HEK293T (cell line): ENCODE results near the gene RAB6B.

Experiments used
- CTCF ChIA-PET: fragments of 350-600 bp; formaldehyde crosslinking; extraction: SDS; loops from one replicate; lab custom pipeline; 2021; ENCODE audit warnings: antibody characterized with exemption, inconsistent platforms; lab: Yijun Ruan, JAX
- POLR2A ChIA-PET: fragments of 350-600 bp; formaldehyde crosslinking; extraction: SDS; loops from one replicate; lab custom pipeline; 2020; ENCODE audit warnings: antibody characterized with exemption, inconsistent platforms; lab: Yijun Ruan, JAX
- DNase-seq: peaks from one replicate; pipeline ENCODE4 v3.0.0; 2012; ENCODE audit warnings: mixed read lengths; ENCODE audit errors: extremely low spot score
- ARNT ChIP-seq: fragments of 450-650 bp; IDR thresholded peaks from 2 replicates; pipeline ENCODE4 v1.6.1; 2017; ENCODE audit warnings: mild to moderate bottlenecking
- BHLHE40 ChIP-seq: fragments of 450-650 bp; IDR thresholded peaks from 2 replicates; pipeline ENCODE4 v1.6.1; 2016; ENCODE audit warnings: mild to moderate bottlenecking, moderate library complexity, borderline replicate concordance
- CTBP1 ChIP-seq: fragments of 450-650 bp; IDR thresholded peaks from 2 replicates; pipeline ENCODE4 v1.6.1; 2016; ENCODE audit warnings: borderline replicate concordance
- ELF4 ChIP-seq: fragments of 450-650 bp; IDR thresholded peaks from 2 replicates; pipeline ENCODE4 v1.6.1; 2017; ENCODE audit warnings: antibody characterized with exemption
- FOXA1 ChIP-seq: fragments of 450-650 bp; IDR thresholded peaks from 2 replicates; pipeline ENCODE4 v1.6.1; 2016; ENCODE audit warnings: mild to moderate bottlenecking
- FOXK2 ChIP-seq: fragments of 450-650 bp; IDR thresholded peaks from 2 replicates; pipeline ENCODE4 v1.6.1; 2016; ENCODE audit warnings: mild to moderate bottlenecking
- FOXM1 ChIP-seq: fragments of 450-650 bp; IDR thresholded peaks from 2 replicates; pipeline ENCODE4 v1.6.1; 2017; ENCODE audit warnings: mild to moderate bottlenecking, borderline replicate concordance
- HDGF ChIP-seq: fragments of 450-650 bp; IDR thresholded peaks from 2 replicates; pipeline ENCODE4 v1.6.1; 2017; ENCODE audit warnings: antibody characterized with exemption, borderline replicate concordance
- L3MBTL2 ChIP-seq: fragments of 450-650 bp; conservative IDR thresholded peaks from 2 replicates; pipeline ENCODE4 v1.6.1; 2016; ENCODE audit warnings: mild to moderate bottlenecking
- LEF1 ChIP-seq: fragments of 450-650 bp; IDR thresholded peaks from 2 replicates; pipeline ENCODE4 v1.6.1; 2017; ENCODE audit warnings: mild to moderate bottlenecking, borderline replicate concordance
- NFRKB ChIP-seq: fragments of 450-650 bp; IDR thresholded peaks from 2 replicates; pipeline ENCODE4 v1.6.1; 2016; ENCODE audit warnings: mild to moderate bottlenecking, moderate library complexity
- SP1 ChIP-seq: fragments of 450-650 bp; IDR thresholded peaks from 2 replicates; pipeline ENCODE4 v1.6.1; 2017
- SUZ12 ChIP-seq: fragments of 450-650 bp; IDR thresholded peaks from 2 replicates; pipeline ENCODE4 v1.6.1; 2016; ENCODE audit warnings: mild to moderate bottlenecking
- TARDBP ChIP-seq: fragments of 450-650 bp; IDR thresholded peaks from 2 replicates; pipeline ENCODE4 v1.6.1; 2016
- ZNF384 ChIP-seq: fragments of 450-650 bp; IDR thresholded peaks from 2 replicates; pipeline ENCODE4 v1.6.1; 2016
- TF ChIP-seq, protein P1 (sequence below): fragments of 450-650 bp; IDR thresholded peaks from 2 replicates; pipeline ENCODE4 v1.6.1; 2016

Gene RAB6B

DNA sequence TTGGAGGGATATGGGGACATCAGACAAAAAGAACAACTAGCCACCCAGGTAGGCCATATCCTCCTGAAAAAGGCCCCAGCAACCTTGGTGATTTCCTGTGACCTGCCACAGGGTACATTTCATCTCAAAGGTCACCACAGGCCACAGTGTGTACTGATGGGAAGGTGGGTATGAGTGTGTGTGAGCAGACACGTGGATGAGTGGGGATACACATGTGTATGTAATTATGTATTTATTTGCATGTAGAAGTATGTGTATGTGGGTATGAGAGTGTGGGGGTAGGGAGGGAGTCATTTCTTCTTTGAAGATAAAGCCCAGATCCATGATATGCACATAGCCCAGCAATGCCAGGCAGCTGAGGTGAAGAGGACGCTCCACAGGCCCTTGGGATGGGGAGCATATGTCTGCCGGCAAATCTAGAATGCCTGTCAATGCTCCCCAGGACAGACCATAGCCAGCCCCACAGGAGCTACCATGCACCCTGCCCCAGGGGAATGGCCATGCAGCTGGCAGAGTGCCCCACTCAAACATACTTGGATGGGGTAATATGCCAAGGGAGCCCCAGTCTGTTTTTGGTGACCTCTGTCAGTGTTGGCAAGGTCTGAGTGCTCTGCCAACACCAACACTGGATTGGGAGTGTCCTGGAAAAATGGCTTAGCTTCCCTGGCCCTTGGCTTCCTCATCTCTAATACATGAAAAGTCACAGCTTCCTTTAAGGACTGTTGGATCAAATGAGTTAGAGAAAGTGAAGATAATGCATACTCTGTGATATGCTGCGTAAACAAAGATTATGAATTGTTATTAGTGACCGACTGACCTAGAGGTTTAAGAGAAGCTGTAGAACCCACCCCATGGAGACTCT lies 42.4 kb downstream of the RAB6B start:
- CTCF ChIA-PET = interaction anchor here (0.7 kb wide), 1 partner anchor 1194 kb away, joined by 3 read pairs; no protein-coding TSS in a partner anchor
- POLR2A ChIA-PET = no interaction called here
- DNase-seq = no peak
- TF ChIP-seq SUZ12 = no peak
- TF ChIP-seq CTBP1 = no peak
- TF ChIP-seq HDGF = no peak
- TF ChIP-seq SP1 = no peak
- TF ChIP-seq, protein P1, sequence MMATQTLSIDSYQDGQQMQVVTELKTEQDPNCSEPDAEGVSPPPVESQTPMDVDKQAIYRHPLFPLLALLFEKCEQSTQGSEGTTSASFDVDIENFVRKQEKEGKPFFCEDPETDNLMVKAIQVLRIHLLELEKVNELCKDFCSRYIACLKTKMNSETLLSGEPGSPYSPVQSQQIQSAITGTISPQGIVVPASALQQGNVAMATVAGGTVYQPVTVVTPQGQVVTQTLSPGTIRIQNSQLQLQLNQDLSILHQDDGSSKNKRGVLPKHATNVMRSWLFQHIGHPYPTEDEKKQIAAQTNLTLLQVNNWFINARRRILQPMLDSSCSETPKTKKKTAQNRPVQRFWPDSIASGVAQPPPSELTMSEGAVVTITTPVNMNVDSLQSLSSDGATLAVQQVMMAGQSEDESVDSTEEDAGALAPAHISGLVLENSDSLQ = no peak
- TF ChIP-seq FOXA1 = no peak
- TF ChIP-seq TARDBP = no peak
- no peak for TF ChIP-seq FOXM1
- TF ChIP-seq L3MBTL2 = no peak
- TF ChIP-seq FOXK2 = no peak
- no peak for TF ChIP-seq NFRKB
- TF ChIP-seq ELF4 = no peak
- no peak for TF ChIP-seq LEF1
- no peak for TF ChIP-seq ZNF384
- TF ChIP-seq BHLHE40 = no peak
- TF ChIP-seq ARNT = no peak

DNA sequence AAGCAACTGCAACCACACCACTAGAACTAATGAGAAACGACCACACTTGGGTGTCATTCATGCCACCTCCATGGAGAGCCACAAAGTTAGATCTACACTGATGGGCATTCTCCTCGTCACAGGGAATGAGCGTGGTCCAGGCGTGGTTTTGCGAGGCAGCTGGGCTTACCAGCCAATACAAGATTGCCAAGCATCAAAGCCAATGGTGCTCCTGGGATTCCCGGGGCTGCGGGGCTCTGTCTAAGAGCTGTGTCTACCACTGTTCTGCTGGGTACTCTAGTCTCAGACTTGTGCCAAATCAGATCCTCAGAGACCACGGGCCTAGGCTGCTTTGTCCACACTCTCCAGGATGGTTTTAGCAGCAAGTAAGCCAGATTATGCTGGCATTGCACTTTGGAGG lies 43.8 kb downstream of the RAB6B start:
- POLR2A ChIA-PET = no interaction called here
- CTCF ChIA-PET = no interaction called here
- no peak for TF ChIP-seq BHLHE40
- no peak for TF ChIP-seq FOXM1
- TF ChIP-seq LEF1 = no peak
- TF ChIP-seq SUZ12 = no peak
- no peak for TF ChIP-seq FOXK2
- no peak for TF ChIP-seq CTBP1
- TF ChIP-seq NFRKB = no peak
- TF ChIP-seq TARDBP = no peak
- no peak for TF ChIP-seq HDGF
- TF ChIP-seq, protein P1 = no peak
- TF ChIP-seq ARNT = no peak
- TF ChIP-seq FOXA1 = no peak
- no peak for TF ChIP-seq ELF4
- TF ChIP-seq SP1 = no peak
- TF ChIP-seq ZNF384 = no peak
- TF ChIP-seq L3MBTL2 = no peak
- no peak for DNase-seq

DNA sequence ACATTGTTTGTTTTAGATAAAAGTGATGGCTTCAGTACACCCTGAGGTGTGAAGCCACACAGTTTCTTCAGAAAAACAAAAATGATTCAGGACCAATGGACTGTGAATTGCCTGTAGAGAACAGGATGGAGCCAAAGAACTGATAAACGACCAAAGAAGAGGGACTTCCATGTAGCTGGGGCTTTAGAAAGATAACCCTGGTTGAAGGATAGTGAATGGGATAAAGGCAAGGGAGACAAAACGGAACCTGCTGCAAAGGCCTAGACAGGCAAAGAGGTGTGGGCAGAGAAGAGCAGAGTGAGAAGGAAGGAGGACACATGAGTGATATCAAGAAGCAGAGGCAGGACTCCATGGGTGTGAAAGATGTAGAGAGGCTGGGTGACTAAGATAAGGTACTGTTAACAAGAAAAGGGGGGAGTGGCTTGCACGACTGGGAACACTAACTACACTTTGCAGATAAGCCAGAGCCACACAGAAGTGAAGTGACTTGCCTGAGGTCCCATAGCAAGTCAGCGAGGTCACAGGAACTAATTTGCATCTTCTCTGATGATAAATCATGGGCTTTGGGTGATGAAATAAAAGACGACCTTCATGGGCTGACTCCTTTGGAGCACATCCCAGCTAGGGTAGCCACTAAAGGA lies 44.3 kb downstream of the RAB6B start:
- POLR2A ChIA-PET = no interaction called here
- CTCF ChIA-PET = interaction anchor here (0.6 kb wide), 1 partner anchor 82 kb away, joined by 7 read pairs; no protein-coding TSS in a partner anchor
- no peak for DNase-seq
- TF ChIP-seq CTBP1 (no peak), ZNF384 (no peak), LEF1 (no peak), L3MBTL2 (no peak), SP1 (no peak), SUZ12 (no peak), FOXM1 (no peak)

DNA sequence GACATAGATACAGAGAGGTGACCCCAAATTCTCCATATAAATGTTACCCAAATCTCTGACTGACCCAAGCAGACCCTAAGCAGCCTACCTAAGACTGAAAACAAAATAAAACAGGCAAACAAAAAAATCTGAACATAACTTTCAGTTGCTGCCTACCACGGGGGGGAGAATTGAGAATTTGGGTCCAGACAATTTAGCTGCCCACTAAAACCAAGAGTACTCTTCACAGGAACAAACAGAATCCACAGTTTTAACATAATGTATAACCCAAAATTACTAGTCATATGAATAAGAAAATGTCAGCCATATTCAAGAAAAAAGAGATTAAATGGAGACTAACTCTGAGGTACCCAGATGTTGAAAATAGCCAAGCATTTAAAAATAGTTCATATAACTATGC lies 45.6 kb downstream of the RAB6B start:
- no peak for DNase-seq
- TF ChIP-seq, protein P1 = no peak
- no peak for TF ChIP-seq NFRKB
- no peak for TF ChIP-seq LEF1
- no peak for TF ChIP-seq SUZ12
- TF ChIP-seq ZNF384 = no peak
- TF ChIP-seq L3MBTL2 = no peak
- TF ChIP-seq FOXK2 = no peak
- no peak for TF ChIP-seq ELF4
- no peak for TF ChIP-seq FOXA1
- TF ChIP-seq BHLHE40 = no peak
- no peak for TF ChIP-seq CTBP1
- TF ChIP-seq FOXM1 = no peak
- TF ChIP-seq HDGF = no peak
- TF ChIP-seq TARDBP = no peak
- no peak for TF ChIP-seq SP1
- no peak for TF ChIP-seq ARNT
- POLR2A ChIA-PET = no interaction called here
- CTCF ChIA-PET = no interaction called here

DNA sequence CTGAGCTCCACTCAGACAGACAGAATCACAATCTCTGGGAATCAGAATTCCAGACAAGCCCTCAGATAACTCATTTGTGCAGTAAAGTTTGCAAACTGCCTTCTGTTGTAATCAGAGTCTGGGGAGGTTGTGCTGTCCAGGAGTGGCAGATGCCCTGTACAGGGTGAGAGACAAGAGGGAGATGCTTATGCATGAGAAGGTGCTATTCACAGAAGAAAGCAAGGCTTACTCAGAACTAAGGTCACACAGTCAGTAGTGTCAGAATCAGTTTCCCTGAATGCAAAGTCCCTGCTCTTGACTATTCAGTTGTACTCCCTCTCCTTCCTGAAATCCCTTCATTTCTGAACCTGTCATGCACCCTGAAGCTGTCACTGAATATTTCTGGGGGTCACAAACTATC lies 46.3 kb downstream of the RAB6B start:
- ChIA-PET POLR2A (no interaction called here), CTCF (no interaction called here)
- no peak for DNase-seq
- TF ChIP-seq, protein P1 = no peak
- TF ChIP-seq ZNF384 (no peak), SP1 (no peak), BHLHE40 (no peak), LEF1 (no peak), FOXK2 (no peak), L3MBTL2 (no peak), HDGF (no peak), FOXM1 (no peak), FOXA1 (no peak), SUZ12 (no peak), ELF4 (no peak), ARNT (no peak), NFRKB (no peak), TARDBP (no peak), CTBP1 (no peak)
